GM21360 (cell line): ENCODE measurements around the gene ISCA1.

Source experiments
- ATAC-seq: cut with Tn5 transposase; IDR thresholded peaks from one replicate; pipeline ENCODE4 v1.9.1; 2021; ENCODE audit warnings: mild to moderate bottlenecking, moderate library complexity; ENCODE audit not compliant: unreplicated experiment

ISCA1 gene

GRCh38 chr9:86238861-86239770, 43.2 kb downstream of the ISCA1 start:
- no peak for ATAC-seq

GRCh38 chr9:86230858-86231257, 51.5 kb downstream of the ISCA1 start:
- ATAC-seq, result no peak

DNA sequence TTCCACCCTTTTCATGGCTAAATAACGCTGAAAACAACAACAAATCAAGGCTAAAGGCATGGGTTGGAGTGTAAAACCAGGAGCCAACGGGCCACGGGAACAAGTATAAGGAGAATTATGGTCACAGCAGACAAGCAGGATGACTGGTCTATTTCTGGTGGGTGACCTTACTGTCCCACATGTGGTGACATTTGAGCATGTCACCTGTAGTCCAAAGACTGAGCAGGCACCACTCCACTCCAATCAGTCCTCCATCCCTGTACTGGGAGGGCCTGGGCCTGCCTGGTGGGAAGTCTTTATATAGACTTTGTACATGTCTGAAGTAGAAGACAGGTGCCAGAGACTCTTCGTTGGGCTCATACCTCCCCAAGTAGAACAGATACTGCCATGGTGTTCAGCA, 59.7 kb downstream of the ISCA1 start:
- no peak for ATAC-seq

DNA sequence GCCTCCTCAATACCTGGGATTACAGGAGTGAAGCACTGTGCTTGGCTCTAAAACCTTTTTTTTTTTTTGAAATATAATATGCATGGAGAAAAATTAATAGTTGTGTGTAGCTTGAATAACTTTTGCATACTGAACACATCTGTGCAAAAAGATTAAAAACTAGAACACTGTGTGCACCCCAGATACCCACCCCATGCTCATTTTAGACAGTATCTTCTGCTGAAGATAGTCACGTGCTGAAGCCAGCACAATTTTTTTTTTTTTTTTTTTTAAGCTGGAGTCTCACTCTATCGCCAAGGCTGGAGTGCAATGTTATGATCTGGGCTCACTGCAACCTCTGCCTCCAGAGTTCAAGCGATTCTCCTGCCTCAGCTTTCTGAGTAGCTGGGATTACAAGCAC, 62.7 kb downstream of the ISCA1 start:
- ATAC-seq, result no peak

- no peak for ATAC-seq
Observed at GRCh38 chr9:86217076-86217755, 65.1 kb downstream of the ISCA1 start.
